Osteocyte (in vitro differentiated cells): ENCODE measurements around the gene AP3M1. TPM values are rescaled to one million over a fixed set of nuclear protein-coding genes. Genes with fewer than 3 reads are reported as not detected.

Experiments
- DNase-seq: peaks from one replicate; pipeline ENCODE4 v3.0.0; 2021; ENCODE audit warnings: mixed read lengths; ENCODE audit not compliant: unreplicated experiment; ENCODE audit errors: extremely low spot score
- H3K27ac Mint-ChIP-seq: one replicate; pipeline ENCODE4 v1.8.0; 2021; ENCODE audit warnings: mild to moderate bottlenecking, mixed read lengths; ENCODE audit not compliant: unreplicated experiment
- H3K27me3 Mint-ChIP-seq: one replicate; pipeline ENCODE4 v1.8.0; 2021; ENCODE audit warnings: mixed read lengths; ENCODE audit not compliant: unreplicated experiment
- H3K36me3 Mint-ChIP-seq: one replicate; pipeline ENCODE4 v1.8.0; 2021; ENCODE audit warnings: mixed read lengths; ENCODE audit not compliant: unreplicated experiment
- H3K4me1 Mint-ChIP-seq: one replicate; pipeline ENCODE4 v1.8.0; 2021; ENCODE audit warnings: mixed read lengths; ENCODE audit not compliant: unreplicated experiment
- H3K4me3 Mint-ChIP-seq: one replicate; pipeline ENCODE4 v1.8.0; 2021; ENCODE audit warnings: mild to moderate bottlenecking, moderate library complexity, mixed read lengths; ENCODE audit not compliant: unreplicated experiment
- H3K9me3 Mint-ChIP-seq: one replicate; pipeline ENCODE4 v1.8.0; 2021; ENCODE audit warnings: mixed read lengths; ENCODE audit not compliant: unreplicated experiment
- CTCF ChIP-seq: fragments of 200-600 bp; sonication (generic); IDR thresholded peaks from 2 replicates; pipeline ENCODE4 v1.5.0; 2021; ENCODE audit warnings: antibody characterized with exemption, mild to moderate bottlenecking, moderate library complexity
- total RNA-seq: library from RNA; stranded (reverse); gene quantifications from 2 replicates; pipeline ENCODE4 v1.2.1, GENCODE V29; 2021

The AP3M1 gene
- total RNA-seq, 1 donor from 2014 or later, result 39.6 TPM

GRCh38 chr10:74079028-74079935 is 71.3 kb downstream of the AP3M1 start:
- no peak for DNase-seq
- H3K27me3 Mint-ChIP-seq, result no peaks in the 10 kb centered on the region
- H3K9me3 Mint-ChIP-seq, result no peaks in the 10 kb centered on the region
- H3K4me1 Mint-ChIP-seq, result peaks cover 50% of the 10 kb centered on the region
- peak overlapping the region; percentile 90 for H3K27ac Mint-ChIP-seq
- no peak for TF ChIP-seq CTCF
- H3K36me3 Mint-ChIP-seq, result peaks cover 20% of the 10 kb centered on the region
- H3K4me3 Mint-ChIP-seq, result no peak overlapping the region

GRCh38 chr10:74078037-74078436 is 72.6 kb downstream of the AP3M1 start:
- Mint-ChIP-seq H3K27ac (peak overlapping the region; percentile 90), H3K9me3 (no peaks in the 10 kb centered on the region), H3K4me1 (peaks cover 56% of the 10 kb centered on the region), H3K36me3 (peaks cover 26% of the 10 kb centered on the region), H3K27me3 (no peaks in the 10 kb centered on the region), H3K4me3 (no peak overlapping the region)
- TF ChIP-seq CTCF, result no peak
- no peak for DNase-seq

GRCh38 chr10:74077416-74077815 is 73.2 kb downstream of the AP3M1 start:
- Mint-ChIP-seq H3K27me3 (no peaks in the 10 kb centered on the region), H3K27ac (peak overlapping the region; percentile 35), H3K4me3 (no peak overlapping the region), H3K4me1 (peaks cover 62% of the 10 kb centered on the region), H3K36me3 (peaks cover 30% of the 10 kb centered on the region), H3K9me3 (no peaks in the 10 kb centered on the region)
- no peak for DNase-seq
- TF ChIP-seq CTCF, result no peak

GRCh38 chr10:74076961-74077360 is 73.7 kb downstream of the AP3M1 start:
- Mint-ChIP-seq H3K27me3 (no peaks in the 10 kb centered on the region), H3K9me3 (no peaks in the 10 kb centered on the region), H3K4me1 (peaks cover 63% of the 10 kb centered on the region), H3K4me3 (no peak overlapping the region), H3K36me3 (peaks cover 28% of the 10 kb centered on the region), H3K27ac (peak overlapping the region; percentile 79)
- no peak for DNase-seq
- TF ChIP-seq CTCF, result no peak

- Mint-ChIP-seq H3K27me3 (no peaks in the 10 kb centered on the region), H3K9me3 (no peaks in the 10 kb centered on the region), H3K4me1 (peaks cover 68% of the 10 kb centered on the region), H3K4me3 (no peak overlapping the region), H3K36me3 (peaks cover 30% of the 10 kb centered on the region), H3K27ac (peak overlapping the region; percentile 79)
- DNase-seq, result no peak
- TF ChIP-seq CTCF, result no peak
These were observed 74.7 kb downstream of the AP3M1 start for GRCh38 chr10:74075906-74076305.
